LHCN-M2 (cell line): ENCODE data around the gene PLXNA4. TPM values are rescaled to one million over a fixed set of nuclear protein-coding genes. Genes with fewer than 3 reads are reported as not detected.

Source experiments
- DNase-seq: peaks from one replicate; pipeline ENCODE4 v3.0.0-alpha.2; 2012; ENCODE audit warnings: low read depth
- total RNA-seq: library from RNA; depleted of rRNA; stranded (reverse); fragments of >200 nt; gene quantifications from 2 replicates; pipeline ENCODE4 v1.2.3, GENCODE V29; 2014

PLXNA4 gene
- total RNA-seq, 1 experiment from 2014 or later: not detected

DNA sequence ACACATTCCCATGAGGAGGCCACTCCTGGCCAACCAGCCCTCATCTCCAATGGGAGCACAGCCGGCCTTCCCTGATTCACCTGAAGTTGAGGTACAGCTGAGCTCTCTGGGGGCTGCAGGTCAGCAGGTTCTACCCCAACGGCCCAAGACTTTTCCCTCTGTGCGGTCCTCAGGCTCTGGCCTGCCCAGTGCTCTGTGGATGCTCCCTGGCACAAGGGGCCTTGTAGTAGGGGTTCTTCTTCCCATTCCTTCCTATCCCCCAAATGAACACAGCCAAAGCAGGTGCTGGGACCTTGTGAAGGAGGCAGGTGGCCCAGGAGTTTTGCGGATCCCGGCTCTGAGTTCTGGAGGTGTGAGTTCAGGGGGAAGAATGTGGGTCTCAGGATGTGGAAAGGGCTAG, 72.2 kb downstream of the PLXNA4 start:
- no peak for DNase-seq

- no peak for DNase-seq
These were observed 72.9 kb downstream of the PLXNA4 start for GRCh38 chr7:132503415-132503814.

GRCh38 chr7:132501956-132502355, 74.3 kb downstream of the PLXNA4 start:
- no peak for DNase-seq

DNA sequence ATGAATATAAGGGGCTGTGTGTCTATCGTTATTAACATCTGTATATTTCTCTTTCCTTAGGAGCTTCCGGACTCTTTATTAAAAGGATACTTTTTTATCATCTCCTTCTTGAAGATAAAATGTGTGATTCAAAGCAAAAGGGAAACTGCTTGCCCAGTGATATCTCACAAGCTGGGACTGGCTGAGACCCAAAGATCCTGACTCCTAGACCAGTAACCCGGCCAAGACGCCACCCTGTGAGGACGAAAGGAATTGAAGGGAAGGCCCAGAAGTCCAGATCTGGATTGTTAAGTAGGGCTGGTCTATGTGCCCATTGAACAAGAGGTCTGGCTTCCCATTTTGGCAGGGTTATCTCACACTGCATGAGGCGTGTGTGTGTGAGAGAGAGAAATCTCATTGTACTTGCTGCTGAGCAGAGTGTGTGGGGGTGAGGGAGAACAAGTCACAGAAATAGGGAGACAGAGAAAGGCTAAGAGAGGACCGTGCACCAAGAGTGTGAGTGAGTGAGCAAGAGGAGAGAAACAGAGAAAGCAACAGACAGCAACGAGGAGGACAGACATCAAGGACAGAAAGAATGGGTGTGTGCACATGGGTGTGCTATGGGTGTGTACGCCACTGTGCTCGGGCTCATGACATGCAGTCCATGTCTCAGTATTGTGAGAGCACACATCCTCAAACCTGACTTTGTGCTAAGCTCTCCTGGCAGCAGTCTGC, 75.4 kb downstream of the PLXNA4 start:
- DNase-seq: no peak

GRCh38 chr7:132499487-132499886, 76.8 kb downstream of the PLXNA4 start:
- DNase-seq: no peak

DNA sequence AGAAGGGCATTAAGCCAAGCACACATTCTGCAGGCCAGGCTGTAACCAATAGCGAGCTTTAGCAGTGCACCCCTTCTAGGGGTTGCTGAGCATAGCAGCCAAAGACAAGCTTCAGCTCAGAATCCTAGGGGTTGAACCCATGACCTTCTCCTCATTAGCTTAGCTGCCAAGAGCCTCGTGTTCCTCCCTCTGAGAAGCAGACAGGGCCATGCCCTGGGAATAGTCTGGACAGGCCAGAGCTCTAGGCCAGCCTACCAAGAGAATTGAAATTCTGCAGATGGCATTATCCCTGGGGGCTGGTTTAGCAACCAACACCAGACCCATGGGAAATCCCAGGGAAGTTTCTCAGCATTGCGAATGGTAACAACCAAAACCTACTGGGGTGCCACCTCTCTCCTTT, 77.2 kb downstream of the PLXNA4 start:
- no peak for DNase-seq

- no peak for DNase-seq
These were observed 78.0 kb downstream of the PLXNA4 start for GRCh38 chr7:132498319-132498718.

- no peak for DNase-seq
These were observed 79.2 kb downstream of the PLXNA4 start for GRCh38 chr7:132497098-132497497.

GRCh38 chr7:132495936-132496335, 80.3 kb downstream of the PLXNA4 start:
- DNase-seq: no peak

DNA sequence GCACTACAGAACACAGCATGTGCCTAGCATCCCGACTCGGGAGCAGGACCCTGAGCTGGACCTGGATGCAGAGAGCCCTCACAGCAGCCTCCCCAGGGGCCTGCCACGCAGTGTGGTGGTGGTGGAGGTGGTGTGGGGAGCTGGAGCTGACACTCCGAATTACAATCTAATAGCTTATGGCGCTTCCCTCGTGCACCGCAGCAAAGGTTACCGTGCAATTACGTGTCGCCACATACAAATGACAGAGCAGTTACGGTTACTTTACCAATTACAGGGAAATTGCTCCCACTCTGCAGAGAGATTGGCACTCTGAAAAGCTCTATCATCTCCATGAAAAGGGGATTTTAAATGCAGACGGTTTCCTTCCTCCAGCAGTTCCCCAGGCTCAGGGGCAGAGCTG, 81.8 kb downstream of the PLXNA4 start:
- DNase-seq: no peak

DNA sequence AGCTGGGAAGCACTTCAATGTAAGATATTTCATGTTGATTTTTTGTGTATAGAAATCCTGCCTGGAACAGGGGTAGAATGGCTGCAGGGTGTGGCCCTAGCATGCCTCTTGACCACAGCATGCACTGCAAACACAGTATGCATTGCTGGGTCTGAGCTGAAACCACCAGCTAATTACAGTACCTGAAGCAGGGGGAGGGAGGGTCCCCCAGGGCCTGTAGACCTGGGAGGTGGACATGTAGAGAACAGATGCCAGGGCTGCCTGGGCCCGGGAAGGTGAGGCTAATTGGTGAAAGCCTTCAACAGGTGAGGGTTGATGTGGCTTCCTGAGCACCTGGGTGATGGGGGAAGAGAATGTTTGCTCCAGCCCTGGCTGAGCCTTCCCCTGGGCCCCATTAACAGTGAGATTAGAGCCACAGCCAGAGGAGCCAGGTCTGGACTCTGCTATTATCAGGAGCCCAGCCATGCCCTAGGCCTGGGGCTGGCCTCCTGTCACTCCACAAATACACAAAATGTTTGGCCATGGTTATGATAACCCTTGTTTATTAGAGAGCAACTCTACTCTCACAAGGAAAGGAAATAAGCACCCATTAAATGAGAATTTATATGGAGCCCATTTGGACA, 83.3 kb downstream of the PLXNA4 start:
- DNase-seq: no peak

GRCh38 chr7:132491391-132491945, 84.8 kb downstream of the PLXNA4 start:
- no peak for DNase-seq

DNA sequence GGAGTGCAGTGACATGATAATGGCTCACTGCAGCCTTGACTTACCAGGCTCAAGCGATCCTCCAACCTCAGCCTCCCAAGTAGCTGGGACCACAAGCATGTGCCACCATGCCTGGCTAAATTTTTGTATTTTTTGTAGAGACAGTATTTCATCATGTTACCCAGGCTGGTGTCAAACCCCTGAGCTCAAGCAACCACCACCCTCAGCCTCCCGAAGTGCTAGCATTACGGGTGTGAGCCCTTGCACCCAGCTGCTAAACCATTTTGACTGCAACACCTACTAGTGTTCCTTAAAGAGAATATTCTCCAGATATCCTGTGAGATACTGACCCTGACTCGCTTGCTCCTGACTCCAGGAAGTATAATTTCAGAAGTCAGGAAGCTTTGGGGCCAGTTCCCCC, 85.8 kb downstream of the PLXNA4 start:
- no peak for DNase-seq

DNA sequence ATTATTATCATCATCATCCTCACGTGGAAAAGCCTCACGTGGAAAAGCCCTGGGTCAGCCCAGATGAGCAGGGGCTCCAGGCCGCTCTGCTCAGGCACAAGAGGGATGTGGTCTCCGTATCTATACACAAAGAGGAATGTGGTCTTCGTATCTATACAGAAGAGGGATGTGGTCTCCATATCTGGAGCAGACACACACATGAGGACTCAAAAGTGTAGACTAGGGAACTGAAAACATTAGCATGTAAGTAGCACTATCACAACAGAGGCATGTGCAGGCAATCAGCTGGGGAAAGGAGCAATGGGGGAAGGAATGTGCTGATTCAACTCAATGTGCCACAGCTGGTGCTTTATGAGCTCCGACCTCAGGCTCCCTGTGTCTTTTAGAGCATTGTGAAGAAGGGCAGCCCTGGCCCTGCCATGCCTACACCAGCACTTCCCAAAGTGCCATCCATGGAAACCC, 86.5 kb downstream of the PLXNA4 start:
- DNase-seq: no peak

DNA sequence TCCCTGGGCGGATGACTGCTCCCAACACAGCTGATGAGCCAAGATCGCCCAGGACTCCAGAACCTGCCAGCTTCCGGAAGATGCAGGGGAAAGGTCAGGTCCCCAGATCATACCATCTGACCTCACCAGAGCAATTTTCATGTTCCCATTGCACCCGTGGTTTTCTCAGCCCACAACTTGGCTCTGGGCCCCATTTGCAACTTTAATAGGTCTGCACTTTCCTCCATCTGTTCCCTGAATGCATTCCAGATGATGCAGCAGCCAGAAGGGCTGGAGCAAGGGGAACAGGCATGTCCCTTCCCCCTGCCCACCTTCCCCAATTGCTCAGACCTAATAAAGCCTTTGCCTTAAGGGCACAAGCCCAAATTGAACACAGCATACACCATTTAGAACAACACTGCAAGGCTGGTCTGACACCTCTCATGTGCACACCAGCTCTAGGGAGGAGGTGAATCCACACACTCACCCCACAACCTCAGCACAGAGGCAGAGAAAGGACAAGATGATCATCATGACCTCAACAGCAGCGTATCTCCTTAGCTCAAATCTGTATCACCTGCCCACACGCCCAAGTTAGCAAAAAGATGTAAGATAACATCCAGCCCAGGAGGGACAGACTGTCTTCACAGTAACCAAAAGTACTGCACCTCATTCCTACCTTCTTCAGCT, 87.5 kb downstream of the PLXNA4 start:
- DNase-seq: no peak

GRCh38 chr7:132486274-132486610, 90.0 kb downstream of the PLXNA4 start:
- no peak for DNase-seq

DNA sequence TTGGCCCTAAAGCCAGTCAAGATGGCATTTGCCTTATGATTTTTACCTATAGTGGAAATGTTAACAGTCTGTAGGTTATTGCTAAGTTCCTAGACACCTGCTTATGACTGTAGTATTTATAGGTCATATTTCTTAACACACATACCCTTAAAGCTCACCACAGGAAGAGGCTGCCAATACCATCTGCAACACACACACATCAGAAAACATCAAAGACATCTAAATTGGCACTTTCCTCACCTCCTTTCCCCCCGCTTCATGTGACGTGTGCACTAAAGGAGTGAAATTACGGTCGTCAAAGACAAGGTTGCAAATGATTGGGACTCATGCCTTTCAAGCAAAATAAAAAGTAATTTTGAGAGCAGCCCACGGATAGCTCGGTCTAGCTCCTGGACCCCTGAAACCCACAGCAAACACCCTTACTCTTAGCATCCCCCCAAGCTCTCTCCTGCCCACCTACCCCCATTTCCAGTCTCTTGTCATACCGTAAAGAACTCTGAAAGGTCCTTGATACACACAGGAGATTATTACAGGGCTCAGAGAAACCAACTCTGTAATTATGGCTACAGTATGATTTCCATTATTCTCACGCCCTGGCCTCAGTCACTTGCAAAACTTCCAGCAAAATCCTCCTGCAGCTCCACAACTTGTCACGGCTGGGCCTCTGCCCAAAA, 90.5 kb downstream of the PLXNA4 start:
- no peak for DNase-seq

- no peak for DNase-seq
These were observed 91.1 kb downstream of the PLXNA4 start for GRCh38 chr7:132485136-132485535.

GRCh38 chr7:132482866-132483265, 93.4 kb downstream of the PLXNA4 start:
- no peak for DNase-seq

GRCh38 chr7:132480534-132480933, 95.7 kb downstream of the PLXNA4 start:
- DNase-seq: no peak

- no peak for DNase-seq
These were observed 99.7 kb downstream of the PLXNA4 start for GRCh38 chr7:132476541-132476940.

GRCh38 chr7:132475669-132476116, 100.6 kb downstream of the PLXNA4 start:
- DNase-seq: no peak
